Epithelial cell of esophagus (primary cell): Measurements from ENCODE around the gene KIF13A.
"Not testable (repeated sequence)": the region's sequence is repeated elsewhere in the genome, so short reads cannot be mapped to it uniquely, and the experiment has no call there.

Source experiments
- DNase-seq: peaks from one replicate; pipeline ENCODE4 v3.0.0; 2010; ENCODE audit warnings: low read depth
- H3K4me3 ChIP-seq: 2 replicates; pipeline ENCODE4 v1.5.1; 2011; ENCODE audit warnings: mild to moderate bottlenecking, low read length, control low read depth
- CTCF ChIP-seq: IDR thresholded peaks from 2 replicates; pipeline ENCODE4 v1.5.1; 2011; ENCODE audit warnings: low read depth, mild to moderate bottlenecking, low read length, control low read depth, inconsistent platforms; ENCODE audit not compliant: insufficient read depth; ENCODE audit errors: missing control alignments

The KIF13A gene

DNA sequence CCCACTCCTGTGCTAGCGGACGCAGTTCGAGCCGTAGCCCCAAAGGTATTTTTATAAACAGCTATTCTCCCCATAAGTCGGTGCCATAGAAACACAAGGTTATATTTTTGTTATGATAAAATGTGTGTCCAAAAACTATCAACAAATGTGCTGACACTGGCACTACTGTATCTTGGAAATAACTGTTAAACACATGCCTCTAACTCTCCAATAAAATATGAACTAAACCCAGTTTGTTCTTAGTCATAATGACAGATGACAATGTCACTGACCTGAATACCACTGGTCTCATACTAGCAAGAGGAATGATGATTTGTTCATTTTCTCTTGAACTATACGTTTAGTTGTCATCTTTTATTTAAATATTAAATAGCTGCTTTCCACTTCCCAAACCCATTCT, 229.3 kb downstream of the KIF13A start:
- no peak for TF ChIP-seq CTCF
- DNase-seq = no peak
- H3K4me3 ChIP-seq = no peak overlapping the region

DNA sequence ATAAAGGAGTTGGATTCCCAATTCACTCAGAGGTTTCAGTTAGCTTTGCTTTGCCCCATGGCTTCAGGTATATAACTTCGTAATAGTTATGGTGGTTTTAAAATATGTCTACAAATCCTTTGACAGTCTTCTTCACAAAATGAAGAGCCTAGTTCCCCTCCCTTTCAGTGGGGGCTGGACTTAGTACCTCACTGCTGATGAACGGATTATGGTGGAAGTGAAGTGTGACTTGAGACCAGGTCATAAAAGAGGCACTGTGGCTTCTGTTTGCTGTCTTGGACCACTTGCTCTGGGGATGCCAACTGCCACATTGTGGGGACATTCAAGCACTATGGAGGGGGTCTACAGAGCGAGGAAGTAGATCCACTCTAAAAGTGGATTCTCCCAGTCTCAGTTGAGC, 233.2 kb downstream of the KIF13A start:
- H3K4me3 ChIP-seq = no peak overlapping the region
- TF ChIP-seq CTCF = no peak
- DNase-seq = no peak

- not testable (repeated sequence) for H3K4me3 ChIP-seq, DNase-seq
Observed at GRCh38 chr6:17745324-17745723, 242.1 kb downstream of the KIF13A start.

DNA sequence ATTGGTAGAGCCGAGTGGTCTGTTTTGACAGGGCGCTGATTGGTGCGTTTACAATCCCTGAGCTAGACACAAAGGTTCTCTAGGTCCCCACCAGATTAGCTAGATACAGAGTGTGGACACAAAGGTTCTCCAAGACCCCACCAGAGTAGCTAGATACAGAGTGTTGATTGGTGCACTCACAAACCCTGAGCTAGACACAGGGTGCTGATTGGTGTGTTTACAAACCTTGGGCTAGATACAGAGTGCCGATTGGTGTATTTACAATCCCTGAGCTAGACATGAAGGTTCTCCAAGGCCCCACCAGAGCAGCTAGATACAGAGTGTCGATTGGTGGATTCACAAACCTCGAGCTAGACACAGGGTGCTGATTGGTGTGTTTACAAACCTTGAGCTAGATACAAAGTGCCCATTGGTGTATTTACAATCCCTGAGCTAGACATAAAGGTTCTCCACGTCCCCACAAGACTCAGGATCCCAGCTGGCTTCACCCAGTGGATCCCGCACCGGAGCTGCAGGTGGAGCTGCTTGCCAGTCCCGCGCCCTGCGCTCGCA, 242.6 kb downstream of the KIF13A start:
- DNase-seq, H3K4me3 ChIP-seq: not testable (repeated sequence)

- no peak for TF ChIP-seq CTCF
Observed at GRCh38 chr6:17744019-17744756, 243.2 kb downstream of the KIF13A start.

DNA sequence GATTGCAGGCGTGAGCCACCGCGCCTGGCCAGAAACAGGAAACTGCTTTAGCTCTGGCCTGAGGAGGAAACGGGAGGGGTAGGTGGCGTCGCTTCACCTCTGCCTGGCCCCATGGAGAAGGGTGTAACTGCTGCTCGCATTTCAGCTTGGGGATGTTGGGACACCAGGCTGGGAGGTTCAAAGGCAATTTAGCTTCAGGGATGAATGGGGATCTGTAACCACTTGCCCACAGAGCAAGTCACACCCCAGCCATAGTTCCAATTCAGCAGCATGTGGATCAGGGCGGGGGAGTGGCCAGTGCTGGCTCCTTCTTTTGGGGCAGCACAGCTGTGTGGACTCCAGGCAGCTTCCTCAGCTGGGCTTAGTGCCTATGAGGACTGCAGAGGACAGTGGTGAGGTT, 245.9 kb downstream of the KIF13A start:
- DNase-seq = peak; percentile 80
- TF ChIP-seq CTCF = no peak
- no peak overlapping the region for H3K4me3 ChIP-seq

More at GRCh38 chr6:17744019-17744756, 243.2 kb downstream of the KIF13A start:
- DNase-seq = no peak
- H3K4me3 ChIP-seq = no peak overlapping the region

DNA sequence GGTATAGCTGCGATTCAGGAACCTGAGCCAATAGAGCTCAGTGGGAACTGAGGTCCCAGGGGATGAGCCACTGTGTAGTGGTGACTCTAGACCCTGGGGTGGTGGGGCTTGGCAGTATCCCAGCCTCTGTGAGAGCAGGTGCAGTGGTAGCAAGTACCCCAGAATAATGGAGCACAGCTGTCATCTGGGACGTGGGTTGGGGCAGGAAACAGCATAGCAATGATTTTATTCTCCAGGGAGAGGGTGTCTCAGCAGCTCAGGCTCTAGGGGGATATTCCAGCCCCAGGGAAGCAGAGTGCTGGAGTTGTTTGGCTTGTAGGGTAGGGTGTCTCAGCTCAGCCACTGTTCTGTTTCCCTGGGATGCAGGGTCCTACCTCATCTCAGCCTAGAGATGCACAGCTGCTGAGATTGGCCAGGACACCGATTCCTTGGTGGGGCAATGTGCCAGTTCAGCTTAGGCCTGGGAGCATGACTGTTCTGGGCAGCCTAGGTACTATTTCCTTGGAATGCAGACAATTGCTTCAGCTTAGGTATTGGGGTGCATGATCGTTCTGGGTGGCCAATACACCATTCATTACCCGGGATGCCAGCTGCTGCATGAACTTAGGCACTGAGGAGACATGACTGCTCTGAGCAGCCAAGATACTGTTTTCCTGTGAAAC, 246.7 kb downstream of the KIF13A start:
- no peak overlapping the region for H3K4me3 ChIP-seq
- no peak for TF ChIP-seq CTCF
- DNase-seq = no peak
